ENCODE measurements around the gene NUDT16. TPM values are rescaled to one million over a fixed set of nuclear protein-coding genes. Genes with fewer than 3 reads are reported as not detected.

Gene NUDT16
- total RNA-seq, 1 donor from 2014 or later = 41.0 TPM

DNA sequence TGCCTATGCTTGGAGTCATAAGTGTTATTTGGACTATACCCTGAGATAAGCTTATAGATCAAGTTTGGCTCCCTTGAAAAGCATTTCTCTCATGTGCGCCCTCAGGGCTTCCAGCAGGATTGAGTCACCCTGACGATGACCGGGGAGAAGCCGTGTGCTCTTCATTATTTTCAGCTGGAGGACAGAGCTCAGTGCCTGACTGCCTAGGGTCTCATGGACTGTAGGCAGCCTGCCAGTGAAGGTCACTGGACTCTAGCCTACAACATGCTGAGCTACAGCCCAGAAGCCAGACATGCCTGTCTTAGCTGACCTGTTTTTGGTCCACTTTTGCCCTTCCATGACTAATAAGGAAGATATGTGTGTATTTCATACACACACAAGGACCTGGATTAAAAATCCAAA is 31.6 kb upstream of the NUDT16 start:
- H3K36me3 ChIP-seq = no peaks in the 10 kb centered on the region
- no peaks in the 10 kb centered on the region for H3K27me3 ChIP-seq
- H3K27ac ChIP-seq = no peak overlapping the region
- no peak for DNase-seq (ENCODE audit: low spot score in 2 of 2)
- no peaks in the 10 kb centered on the region for H3K9me3 ChIP-seq
- no peak overlapping the region for H3K4me3 ChIP-seq
- intact Hi-C loops (cut with DNase I) = no loop called here
- H3K4me1 ChIP-seq = peaks cover 0 to 2% of the 10 kb centered on the region in 2 donors
- TF ChIP-seq, protein P1, sequence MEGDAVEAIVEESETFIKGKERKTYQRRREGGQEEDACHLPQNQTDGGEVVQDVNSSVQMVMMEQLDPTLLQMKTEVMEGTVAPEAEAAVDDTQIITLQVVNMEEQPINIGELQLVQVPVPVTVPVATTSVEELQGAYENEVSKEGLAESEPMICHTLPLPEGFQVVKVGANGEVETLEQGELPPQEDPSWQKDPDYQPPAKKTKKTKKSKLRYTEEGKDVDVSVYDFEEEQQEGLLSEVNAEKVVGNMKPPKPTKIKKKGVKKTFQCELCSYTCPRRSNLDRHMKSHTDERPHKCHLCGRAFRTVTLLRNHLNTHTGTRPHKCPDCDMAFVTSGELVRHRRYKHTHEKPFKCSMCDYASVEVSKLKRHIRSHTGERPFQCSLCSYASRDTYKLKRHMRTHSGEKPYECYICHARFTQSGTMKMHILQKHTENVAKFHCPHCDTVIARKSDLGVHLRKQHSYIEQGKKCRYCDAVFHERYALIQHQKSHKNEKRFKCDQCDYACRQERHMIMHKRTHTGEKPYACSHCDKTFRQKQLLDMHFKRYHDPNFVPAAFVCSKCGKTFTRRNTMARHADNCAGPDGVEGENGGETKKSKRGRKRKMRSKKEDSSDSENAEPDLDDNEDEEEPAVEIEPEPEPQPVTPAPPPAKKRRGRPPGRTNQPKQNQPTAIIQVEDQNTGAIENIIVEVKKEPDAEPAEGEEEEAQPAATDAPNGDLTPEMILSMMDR (IDR thresholded peaks at IDR 0.05) = no peak

DNA sequence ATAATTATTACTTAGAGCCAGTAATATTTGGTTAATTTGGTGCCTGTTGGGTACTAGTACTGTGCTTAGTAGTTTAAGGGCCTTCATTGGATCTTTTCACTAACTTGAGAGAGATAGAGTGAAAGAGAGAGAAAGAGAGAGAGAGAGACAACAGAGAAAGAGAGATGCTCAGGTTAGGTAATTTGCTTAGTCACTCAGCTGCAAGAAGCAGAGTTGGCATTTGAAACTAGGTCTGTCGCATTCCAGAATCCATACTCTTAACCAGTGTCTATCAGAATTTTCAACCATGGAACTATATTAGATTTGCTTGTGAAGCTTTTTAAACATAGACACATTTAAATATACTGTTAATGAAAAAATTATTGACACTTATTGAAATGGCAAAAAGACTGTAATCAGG is 31.1 kb upstream of the NUDT16 start:
- DNase-seq (ENCODE audit: low spot score in 2 of 2) = no peak
- no peaks in the 10 kb centered on the region for H3K36me3 ChIP-seq
- TF ChIP-seq, protein P1 (IDR thresholded peaks at IDR 0.05) = no peak
- H3K27ac ChIP-seq = no peak overlapping the region
- H3K9me3 ChIP-seq = no peaks in the 10 kb centered on the region
- no peaks in the 10 kb centered on the region for H3K27me3 ChIP-seq
- intact Hi-C loops (cut with DNase I) = no loop called here
- H3K4me1 ChIP-seq = peaks cover 0 to 2% of the 10 kb centered on the region in 2 donors
- H3K4me3 ChIP-seq = no peak overlapping the region

DNA sequence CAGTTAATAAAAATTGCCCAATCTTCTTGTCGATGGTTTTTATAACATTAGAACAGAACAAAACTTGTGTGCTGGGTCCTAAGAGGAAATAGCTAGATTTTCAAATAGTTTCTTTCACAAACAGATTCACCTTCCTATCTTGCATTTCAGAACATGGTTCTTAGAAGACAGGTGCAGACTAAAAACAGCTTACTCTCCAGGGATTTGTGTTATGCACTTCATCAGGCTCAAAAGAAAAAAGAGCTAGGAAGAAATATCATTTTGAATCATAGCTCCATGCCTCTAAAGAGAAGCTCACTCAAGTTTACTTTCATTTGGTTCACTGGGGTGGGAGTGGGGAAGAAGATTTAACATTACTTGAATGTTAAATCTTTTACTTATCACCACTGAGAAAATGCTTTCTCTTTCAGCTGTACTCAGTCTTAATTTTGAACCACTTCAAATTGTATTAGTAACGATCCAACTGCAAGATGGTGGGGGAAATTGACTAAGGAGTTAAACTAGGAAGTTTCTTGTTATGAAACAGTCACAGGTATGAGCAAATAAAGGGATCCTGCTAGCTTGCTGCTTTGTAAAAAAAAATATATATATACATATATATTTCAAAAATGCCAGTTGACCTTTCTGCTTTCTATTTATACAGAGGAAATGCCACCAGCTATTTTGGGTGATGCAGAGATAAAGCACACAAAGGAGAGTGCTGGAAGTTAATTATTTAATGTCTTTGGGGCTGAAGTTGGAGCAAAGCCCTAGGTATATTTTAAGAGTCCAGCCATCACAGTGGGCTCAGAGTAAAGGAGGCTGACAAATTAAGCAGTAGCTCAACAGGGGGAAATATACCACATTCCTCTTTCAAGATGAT is 28.3 kb upstream of the NUDT16 start:
- no peak overlapping the region for H3K27ac ChIP-seq
- no peak for DNase-seq (ENCODE audit: low spot score in 2 of 2)
- TF ChIP-seq, protein P1 (IDR thresholded peaks at IDR 0.05) = no peak
- no peak overlapping the region for H3K4me3 ChIP-seq
- no peaks in the 10 kb centered on the region for H3K36me3 ChIP-seq
- no peaks in the 10 kb centered on the region for H3K27me3 ChIP-seq
- intact Hi-C loops (cut with DNase I) = no loop called here
- H3K4me1 ChIP-seq = peaks cover 0 to 2% of the 10 kb centered on the region in 2 donors
- H3K9me3 ChIP-seq = no peaks in the 10 kb centered on the region

DNA sequence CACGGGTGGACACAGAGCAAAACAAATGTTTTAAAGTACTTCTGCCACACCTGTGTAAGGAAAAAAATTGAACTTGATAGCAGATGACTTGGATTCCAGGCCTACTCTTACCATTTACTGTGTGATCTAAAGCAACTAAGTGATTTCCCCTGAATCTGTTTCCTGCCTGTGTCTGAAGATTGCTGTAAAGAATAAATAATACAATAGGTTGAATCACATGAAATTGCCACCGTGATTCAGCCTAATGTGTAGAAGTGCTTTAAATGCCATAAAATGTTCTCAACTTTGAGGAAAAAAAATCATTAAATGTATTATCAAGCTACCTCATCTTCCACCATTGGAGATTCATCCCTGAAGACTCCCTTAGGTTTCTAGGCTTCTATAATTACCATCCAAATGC is 27.6 kb upstream of the NUDT16 start:
- Histone ChIP-seq H3K27me3 (no peaks in the 10 kb centered on the region), H3K27ac (no peak overlapping the region), H3K9me3 (no peaks in the 10 kb centered on the region), H3K36me3 (no peaks in the 10 kb centered on the region), H3K4me1 (peaks cover 0 to 2% of the 10 kb centered on the region in 2 donors), H3K4me3 (no peak overlapping the region)
- intact Hi-C loops (cut with DNase I) = no loop called here
- TF ChIP-seq, protein P1 (IDR thresholded peaks at IDR 0.05) = no peak
- DNase-seq (ENCODE audit: low spot score in 2 of 2) = no peak

DNA sequence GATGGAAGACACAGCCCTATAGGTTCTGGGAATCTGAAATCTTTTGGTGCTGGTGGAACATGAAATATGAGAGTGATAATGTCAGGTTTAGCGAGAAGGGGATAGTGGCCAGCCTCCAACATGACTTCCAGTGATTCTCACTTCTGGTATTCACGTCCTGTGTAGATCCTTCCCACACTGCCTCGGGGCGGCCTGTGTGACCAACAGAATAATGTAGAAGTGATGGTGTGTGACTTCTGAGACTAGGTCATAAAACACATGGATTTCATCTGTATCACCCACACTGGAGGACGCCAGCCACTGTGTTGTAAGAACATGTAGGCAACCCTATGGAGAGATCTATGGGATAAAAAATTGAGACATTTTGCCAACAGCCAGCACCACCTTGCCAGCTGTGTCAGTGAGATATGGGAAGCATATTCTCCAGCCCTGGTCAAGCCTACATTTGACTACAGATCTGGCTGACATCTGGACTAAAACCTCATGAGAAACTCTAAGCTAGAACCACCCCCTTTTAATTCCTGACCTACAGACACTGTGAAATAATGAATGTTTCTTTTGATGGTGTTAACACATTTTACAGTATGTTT is 25.5 kb upstream of the NUDT16 start:
- Histone ChIP-seq H3K36me3 (no peaks in the 10 kb centered on the region), H3K9me3 (no peaks in the 10 kb centered on the region), H3K27ac (no peak overlapping the region), H3K4me3 (no peak overlapping the region), H3K4me1 (no peaks in the 10 kb centered on the region), H3K27me3 (no peaks in the 10 kb centered on the region)
- intact Hi-C loops (cut with DNase I) = no loop called here
- TF ChIP-seq, protein P1 (IDR thresholded peaks at IDR 0.05) = no peak
- DNase-seq (ENCODE audit: low spot score in 2 of 2) = no peak
